Panc1 (cell line): ENCODE measurements around the gene SLIT3.

Experiments used
- CTCF ChIP-seq: fragments of 450-650 bp; IDR thresholded peaks from 2 replicates; pipeline ENCODE4 v1.5.1; 2017; ENCODE audit warnings: mild to moderate bottlenecking
- POLR2AphosphoS5 ChIP-seq: IDR thresholded peaks from 2 replicates; pipeline ENCODE4 v1.6.1; 2012; ENCODE audit warnings: mild to moderate bottlenecking, low read depth, low read length, moderate library complexity
- REST ChIP-seq, 2 experiments: IDR thresholded peaks; 2 replicates each; pipeline ENCODE4 v1.6.1; 2011 to 2012; ENCODE audit warnings: low read depth in 2 of 2, control low read depth in 1 of 2, low read length in 1 of 2, mild to moderate bottlenecking in 1 of 2, moderate library complexity in 1 of 2; ENCODE audit not compliant: insufficient read depth in 1 of 2

GRCh38 chr5:168672016-168672415, 628.9 kb downstream of the SLIT3 start:
- TF ChIP-seq CTCF (no peak), POLR2AphosphoS5 (no peak), REST (IDR thresholded peaks at IDR 0.05; ENCODE audit: insufficient read depth in 1 of 2, low read depth in 2 of 2, low read length in 1 of 2) (no peak)
